HG03060 (cell line): ENCODE data around the gene CATSPERE.
"Not testable (repeated sequence)": the region's sequence is repeated elsewhere in the genome, so short reads cannot be mapped to it uniquely, and the experiment has no call there.

Source experiments
- ATAC-seq: cut with Tn5 transposase; IDR thresholded peaks from one replicate; pipeline ENCODE4 v1.9.1; 2021; ENCODE audit warnings: low read depth, moderate number of reproducible peaks; ENCODE audit not compliant: unreplicated experiment

CATSPERE gene

DNA sequence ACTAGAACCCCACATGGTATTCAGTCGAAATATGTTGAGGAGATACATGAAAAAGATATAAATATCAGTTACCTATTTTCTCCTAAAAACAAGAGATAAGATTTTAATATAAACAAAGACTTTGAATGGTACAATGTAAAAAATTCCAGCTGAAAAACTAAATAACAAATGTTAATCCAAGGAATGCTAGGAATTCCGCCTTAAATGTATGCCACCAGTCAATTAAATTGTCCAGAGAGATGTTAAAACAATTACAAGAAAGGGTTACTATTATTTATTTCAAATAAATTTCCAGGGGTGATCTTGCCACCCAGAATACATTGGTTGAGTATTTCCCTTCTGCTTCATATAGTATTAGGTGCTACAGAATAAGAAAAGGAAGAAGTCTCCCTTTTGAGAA lies 13.5 kb upstream of the CATSPERE start:
- ATAC-seq: no peak

DNA sequence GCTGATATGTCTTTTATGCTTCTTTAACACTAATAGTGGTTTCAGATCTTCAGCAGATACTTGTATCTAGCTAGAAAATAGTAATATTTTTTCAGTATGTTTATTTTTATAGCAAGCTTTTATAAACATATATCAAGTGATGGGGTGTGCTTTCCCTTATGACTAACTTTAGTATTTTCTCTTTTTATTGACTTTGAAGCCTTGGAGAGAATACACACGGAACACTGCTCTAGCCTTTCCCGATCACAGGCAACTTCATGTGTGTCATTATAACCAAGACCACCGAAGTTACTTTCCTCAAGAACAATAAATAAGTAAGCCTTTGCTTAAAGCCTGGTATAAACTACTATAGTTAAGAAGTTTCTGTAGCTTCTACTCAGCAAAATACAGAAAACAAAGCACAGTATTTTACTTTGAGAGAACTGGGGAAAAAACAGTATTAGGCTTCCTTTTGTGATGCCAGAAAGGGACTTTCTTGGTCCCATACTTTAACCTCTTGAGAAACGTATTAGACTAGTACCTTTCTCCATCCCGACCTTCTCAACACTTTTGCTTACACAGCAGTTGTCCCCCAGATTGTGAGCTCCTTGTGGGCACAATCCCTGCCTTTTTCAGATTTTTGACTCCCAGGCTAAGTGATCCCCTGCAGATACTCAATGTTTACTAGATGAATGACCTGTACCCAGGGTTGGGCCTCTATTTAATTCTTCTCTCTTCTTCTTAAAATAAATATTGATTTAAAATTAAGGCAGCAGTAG lies 12.6 kb upstream of the CATSPERE start:
- ATAC-seq: no peak

DNA sequence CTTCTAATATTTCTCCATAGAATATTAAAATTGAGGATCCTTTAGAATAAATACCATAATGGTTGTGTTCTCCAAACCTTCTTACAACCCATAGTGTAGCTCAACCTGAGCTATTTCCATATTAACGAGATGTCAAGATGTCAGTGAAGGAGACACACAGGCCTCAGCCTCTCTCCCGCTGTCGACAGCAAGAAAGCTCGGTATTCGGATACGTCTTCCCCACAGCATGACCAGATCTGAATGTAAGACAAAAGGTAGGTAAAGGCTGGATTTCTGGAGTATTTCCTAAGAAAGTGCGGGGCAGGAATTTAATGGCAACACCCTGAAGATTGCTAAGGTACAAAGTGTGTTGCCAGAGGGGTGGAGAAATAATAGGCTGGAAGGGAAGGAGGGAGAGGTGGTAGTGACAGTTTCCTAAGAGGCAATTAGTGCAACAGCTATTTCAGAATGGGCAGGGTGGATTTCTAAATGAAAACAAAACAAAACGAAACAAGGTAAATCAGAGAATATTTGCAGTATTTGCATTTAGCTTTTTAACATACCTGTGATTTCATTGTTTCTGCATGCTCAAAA lies 11.1 kb upstream of the CATSPERE start:
- no peak for ATAC-seq

DNA sequence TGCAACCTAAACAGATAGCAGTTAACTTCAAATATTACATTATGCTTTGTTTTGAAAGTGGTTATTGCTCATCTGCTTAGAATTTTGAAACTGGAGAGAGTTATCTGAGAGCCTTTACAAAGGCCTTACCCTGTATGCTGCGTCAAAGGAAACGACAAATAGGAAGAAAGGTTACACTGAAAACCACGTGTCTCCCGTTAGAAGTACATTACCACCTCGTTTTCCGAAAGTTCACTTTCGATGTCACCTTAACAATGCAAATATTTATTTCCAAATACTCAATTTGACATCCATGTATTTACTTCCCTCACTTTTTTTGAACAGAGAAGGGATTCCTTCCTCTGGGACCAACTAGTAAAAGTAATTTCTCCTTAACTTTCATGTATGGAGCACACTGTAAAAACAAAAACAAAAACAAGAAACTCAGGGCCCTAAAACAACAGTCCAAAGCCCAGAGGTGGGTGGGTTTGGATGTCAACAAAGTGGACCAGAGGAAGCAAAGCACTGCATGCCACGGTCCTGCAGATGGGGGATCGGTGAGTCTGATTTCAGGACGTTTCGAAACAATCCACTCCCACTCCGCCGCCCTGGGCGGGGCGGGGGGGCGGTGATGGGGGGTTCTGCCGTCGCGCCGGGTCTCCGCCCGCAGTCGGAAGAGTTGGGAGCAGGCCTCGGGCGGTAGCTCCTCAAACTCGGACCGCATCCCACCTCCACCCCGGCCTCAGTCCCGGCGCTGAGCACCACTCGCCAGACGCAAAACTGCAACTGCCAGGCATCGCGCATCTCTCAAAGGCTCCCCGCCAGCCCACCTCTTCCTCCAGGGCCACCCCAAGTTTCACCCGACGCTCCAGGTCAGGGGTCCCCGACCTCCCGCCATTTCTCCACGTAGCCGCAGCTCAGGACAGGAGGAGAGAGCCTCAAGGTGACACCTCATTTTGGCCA lies 10.2 kb upstream of the CATSPERE start:
- peak; percentile 1 for ATAC-seq

DNA sequence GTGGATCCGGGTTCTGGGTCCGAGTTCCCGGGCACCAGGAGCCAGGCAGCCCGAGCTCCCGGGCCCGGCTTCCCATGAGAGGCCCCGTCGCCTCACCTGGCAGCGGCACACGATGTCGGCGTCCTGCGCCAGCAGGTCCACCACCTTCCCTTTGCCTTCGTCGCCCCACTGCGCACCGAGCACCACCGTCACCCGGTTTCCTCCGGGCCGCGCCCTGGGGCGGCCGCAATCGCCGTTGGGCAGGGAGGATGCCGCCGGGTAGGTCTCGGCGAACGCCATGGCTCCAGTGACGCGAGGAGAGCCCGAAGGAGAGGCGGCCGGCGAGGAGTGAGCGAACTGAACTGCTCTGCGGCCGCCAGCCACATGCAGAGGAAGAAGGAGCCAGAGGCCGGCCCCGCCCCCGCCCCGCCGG lies 9.5 kb upstream of the CATSPERE start, which contains the start of gene ADSS2:
Gene ADSS2 (minus strand): TSS at position 371 of the 412 bp plus-strand sequence. CDS start 92 bp downstream, at position 279.
- ATAC-seq: no peak

DNA sequence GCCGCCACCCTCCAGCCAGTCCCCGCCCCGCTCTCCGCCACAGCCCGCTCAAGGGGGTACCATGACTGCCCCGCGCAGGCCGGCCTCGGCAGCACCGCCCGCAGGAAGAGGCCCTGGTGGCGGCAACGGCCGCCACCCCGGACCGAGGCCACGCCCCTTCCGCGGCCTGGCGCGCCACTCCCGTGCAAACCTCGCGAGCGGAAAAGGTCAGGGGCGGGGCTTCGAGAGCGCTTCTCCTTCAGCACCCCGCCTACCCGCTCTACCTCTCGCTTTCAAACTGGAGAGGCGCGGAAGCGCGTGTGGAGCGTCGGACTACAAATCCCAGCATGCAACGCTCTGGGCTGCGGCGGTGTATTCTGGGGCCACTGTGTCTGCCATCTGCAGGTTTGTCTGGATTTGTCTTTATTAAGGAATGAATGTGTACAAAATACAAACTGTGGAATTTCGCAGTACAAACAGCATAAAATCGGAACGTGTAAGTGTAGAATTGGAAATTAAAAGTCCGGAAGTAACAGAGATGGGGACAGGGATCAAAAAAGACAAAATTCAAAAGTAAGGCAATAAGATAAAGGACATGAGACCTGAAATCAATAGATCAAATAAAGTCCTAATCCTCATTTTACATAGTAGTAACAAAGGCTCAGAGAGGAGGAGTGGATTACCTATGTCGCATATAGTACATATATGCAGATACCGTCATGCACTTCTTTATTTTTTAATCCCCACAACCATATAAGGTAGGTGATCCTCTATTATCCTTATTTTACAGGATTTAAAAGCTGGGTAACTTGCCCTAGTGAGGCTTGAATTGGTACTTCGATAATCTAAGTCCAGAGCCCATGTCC lies 8.9 kb upstream of the CATSPERE start:
- ATAC-seq: peak; percentile 90

DNA sequence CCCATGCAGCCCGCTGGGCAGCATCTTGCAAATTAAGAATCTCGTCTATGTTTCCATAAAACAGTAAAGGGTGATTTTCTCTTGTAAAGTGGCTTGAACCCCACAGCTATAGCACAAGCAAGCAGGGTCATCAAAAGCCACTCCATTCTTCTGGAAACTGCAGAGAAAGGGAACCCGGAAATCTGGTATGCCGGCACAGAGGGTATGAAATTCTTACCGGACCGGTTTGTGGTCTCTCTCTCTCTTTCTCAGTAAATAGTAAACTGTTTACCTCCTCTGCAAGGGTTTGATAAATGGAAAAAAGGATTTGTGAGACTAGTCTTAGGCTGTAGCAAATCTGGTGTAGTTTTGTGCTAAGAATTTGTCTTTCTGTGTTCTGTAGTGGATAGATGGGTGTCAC lies 6.7 kb upstream of the CATSPERE start:
- no peak for ATAC-seq

DNA sequence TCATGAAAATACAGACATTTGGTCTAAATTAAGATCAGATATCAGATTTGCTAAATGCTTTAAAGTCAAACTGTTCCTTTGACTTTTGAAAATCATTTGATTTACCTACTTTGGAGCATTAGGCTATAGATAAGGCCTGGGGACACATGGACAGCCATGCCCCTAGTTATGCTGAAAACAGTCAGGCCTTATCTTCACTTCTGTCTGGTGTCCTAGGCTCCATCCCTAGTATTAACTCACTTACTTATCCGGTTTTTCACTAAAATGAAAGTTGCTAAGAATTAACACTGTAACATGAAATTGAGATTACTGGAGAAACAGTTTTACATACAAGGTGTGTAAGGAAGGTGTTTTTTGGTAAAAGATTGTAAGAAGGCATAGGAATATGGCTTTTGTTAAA lies 4.5 kb upstream of the CATSPERE start:
- ATAC-seq: no peak

DNA sequence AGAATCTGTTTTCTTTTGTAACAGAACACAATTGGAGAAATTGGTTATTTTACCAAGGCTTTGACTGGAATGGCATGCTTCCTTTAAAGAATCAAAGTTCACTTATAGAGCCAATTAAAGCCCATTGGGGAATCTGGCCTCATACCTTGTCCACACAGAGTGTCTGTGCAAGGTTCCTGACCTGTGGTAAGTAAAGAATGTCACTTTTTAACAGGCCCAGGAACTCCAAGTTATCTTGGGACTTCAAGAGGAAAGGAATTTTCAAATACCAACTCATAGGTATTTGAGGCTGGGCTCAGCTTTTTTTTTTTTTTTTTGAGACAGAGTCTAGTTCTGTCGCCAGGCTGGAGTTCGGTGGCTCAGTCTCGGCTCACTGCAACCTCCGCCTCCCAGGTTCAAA lies 2.3 kb upstream of the CATSPERE start:
- no peak for ATAC-seq

DNA sequence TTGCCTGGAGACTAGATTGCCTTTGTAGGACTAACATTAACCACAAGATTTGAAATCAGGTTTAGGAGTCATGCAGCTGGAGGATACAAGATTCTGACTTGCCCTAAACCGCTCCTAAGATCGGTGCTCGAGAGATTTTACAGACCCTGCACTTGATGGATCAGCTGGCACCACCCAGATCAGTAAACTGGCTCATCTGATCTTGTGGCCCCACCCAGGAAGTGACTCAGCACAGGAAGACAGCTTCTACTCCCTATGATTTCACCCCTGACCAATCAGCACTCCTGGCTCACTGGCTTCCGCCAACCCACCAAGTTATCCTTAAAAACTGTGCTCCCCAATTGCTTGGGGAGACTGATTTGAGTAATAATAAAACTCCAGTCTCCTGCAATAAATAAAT lies 876 bp upstream of the CATSPERE start:
- no peak for ATAC-seq

DNA sequence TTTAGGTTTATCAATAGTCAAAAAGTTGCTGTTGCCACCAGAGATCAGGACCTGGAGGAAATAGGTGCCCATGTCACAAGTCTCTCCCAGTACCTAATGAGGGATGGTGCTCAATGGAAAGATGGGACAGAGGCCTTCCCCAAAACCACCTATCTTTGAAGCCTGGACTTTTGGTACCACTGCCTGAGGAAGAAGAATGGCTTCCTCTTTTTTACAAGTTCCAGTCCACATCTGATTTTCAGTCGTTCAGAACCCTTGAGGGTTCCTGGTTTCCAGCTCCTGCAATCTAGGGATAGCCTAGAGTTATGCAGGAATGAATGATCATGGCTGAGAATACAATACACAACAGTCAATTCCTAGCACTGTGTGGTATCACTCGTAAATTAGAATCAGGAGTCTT lies 5.7 kb downstream of the CATSPERE start:
- ATAC-seq: no peak

DNA sequence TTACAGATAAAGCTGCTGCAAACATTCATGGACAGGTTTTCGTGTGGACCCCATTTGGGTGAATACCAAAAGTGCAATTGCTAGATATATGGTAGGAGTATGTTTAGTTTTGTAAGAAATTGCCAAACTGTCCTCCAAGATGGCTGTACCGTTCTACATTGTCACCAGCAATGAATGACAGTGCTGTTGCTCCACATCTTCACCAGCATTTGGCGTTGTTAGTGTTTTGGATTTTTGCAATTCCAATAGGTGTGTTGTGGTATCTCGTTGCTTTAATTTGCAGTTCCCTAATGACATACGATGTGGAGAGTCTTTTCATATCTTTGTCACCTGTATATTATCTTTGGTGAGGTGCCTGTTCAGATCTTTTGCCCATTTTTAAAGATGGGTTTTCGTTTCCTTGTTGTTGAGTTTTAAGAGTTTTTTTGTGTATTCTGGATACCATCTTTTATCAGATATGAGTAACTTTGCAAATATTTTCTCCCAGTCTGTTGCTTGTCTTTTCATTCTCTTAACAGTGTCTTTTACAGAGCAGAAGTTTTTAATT lies 12.1 kb downstream of the CATSPERE start:
- ATAC-seq: no peak

DNA sequence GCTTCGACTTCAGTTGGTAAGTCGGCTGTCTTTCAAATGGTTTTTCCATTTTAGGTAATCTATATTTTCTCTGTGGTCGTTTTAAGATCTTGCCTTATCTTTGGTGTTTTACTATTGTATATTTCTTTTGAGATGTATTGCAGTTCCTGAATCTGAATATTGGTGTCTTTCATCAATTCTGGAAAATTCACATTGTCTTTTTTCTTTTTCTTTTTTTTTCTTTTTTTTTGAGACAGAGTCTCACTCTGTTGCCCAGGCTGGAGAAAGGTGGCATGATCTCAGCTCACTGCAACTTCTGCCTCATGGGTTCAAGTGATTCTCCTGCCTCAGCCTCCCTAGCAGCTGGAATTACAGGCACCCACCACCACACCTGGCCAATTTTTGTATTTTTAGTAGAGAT lies 23.9 kb downstream of the CATSPERE start:
- not testable (repeated sequence) for ATAC-seq

DNA sequence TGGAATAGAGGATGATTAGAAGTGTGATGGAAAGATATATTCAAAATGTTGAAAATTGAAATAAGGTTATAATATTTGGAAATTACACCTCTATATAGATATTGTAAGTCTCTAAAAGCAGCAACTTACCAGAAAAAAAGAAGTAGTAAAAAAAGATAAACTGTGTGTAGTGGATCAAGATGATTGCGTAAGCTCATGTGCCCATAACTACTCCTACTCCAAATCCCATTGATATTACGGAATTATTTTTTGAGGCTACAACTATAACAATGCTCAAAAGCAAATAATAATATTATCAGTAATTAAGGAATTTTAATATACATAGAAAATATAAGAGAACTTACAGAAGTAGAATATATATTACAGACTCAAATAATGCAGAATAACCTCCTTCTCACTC lies 33.6 kb downstream of the CATSPERE start:
- no peak for ATAC-seq

DNA sequence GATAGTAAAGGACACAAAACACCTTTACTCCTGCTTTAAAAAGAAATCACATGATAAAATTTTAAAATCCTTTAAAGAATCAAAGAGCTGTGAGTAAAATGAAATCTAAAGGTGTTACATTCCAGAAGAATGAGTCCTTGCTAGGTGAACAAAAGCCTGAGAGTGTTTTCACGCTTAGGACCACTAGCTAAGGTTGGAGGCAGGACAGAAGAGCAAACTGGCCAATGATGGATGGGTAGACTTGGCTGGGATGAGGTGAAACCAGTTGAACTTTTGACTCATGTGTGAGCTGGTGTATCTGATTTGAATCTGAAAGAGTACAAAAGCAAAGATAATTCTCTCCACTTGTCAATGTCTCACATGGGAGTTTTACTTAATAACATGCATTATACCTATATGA lies 35.1 kb downstream of the CATSPERE start:
- no peak for ATAC-seq

DNA sequence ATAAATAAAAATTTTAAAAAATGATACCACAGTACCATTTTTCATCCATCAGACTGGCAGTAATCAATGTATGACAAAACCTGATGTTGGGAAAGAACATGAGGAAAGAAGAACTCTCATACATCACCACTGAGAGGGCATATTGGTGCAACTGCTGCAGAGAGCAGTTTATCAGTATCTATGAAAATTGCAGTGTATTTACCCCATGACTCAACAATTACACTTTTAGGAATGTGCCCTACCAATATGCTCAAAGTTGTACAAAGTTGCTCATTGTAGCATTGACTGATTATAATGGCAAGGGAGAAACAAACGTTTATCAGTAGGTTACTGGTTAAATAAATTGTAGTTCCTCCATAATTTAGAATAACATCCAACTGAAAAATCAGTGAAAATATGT lies 36.7 kb downstream of the CATSPERE start:
- ATAC-seq: no peak

DNA sequence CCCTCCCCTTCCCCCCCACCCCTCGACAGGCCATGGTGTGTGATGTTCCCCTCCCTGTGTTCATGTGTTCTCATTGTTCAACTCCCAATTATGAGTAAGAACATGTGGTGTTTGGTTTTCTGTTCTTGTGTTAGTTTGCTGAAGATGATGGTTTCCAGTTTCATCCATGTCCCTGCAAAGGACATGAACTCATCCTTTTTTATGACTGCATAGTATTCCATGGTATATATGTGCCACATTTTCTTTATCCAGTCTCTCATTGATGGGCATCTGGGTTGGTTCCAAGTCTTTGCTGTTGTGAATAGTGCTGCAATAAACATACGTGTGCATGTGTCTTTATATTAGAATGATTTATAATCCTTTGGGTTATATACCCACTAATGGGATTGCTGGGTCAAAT lies 38.4 kb downstream of the CATSPERE start:
- not testable (repeated sequence) for ATAC-seq

DNA sequence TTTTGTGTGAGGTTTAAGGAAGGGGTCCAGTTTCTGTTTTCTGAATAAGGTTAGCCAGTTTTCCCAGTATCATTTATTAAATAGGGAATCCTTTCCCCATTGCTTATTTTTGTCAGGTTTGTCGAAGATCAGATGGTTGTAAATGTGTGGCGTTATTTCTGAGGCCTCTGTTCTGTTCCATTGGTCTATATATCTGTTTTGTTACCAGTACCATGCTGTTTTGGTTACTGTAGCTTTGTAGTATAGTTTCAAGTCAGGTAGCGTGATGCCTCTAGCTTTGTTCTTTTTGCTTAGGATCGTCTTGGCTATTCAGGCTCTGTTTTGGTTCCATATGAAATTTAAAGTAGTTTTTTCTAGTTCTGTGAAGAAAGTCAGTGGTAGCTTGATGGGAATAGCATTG lies 39.4 kb downstream of the CATSPERE start:
- ATAC-seq: not testable (repeated sequence)

DNA sequence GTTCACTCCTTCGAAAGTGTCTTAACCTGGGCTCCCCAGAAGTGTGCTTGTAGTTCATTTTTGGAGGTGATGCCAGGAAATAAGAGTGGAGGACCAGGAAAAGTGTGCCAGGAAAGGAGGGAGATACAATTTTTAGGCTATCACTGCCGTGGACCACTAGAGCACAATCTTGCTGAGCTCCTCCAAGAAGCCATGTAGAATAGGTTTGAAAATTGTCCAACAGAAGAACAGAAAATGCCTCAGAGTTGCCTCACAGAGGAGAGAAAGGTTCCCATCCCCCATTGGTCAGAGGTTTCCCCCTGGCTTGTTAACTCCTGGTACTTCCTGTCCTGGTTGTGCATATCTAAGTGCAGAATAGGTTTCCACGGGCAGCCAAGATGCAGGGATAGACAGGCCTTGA lies 41.6 kb downstream of the CATSPERE start:
- ATAC-seq: no peak

DNA sequence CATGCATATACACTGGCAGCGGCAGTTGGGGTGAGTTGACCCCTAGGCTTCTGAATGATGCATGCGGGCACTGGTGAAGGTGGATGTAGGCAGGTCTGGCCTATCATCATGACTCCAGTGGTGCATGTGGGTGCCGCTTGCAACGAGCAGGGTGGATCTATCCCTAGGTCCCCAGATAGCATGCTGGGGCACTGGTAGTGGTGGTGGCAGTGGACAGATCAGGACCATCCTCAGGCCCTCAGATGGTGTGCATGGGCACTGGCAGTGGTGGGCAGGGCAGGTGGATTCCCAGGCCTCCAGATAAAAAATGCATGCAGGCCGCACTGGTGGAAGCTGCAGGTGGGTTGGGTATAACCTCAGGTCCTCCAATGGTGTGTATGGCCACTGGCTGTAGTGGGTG lies 52.4 kb downstream of the CATSPERE start:
- ATAC-seq: no peak
